Fibroblast of upper back skin (primary cell): Measurements from ENCODE around the gene EWSR1.

Source experiments
- DNase-seq: peaks from one replicate; pipeline ENCODE4 v3.0.0-alpha.2; 2013

EWSR1 gene

GRCh38 chr22:29325356-29325755, 57.3 kb downstream of the EWSR1 start:
- no peak for DNase-seq

- no peak for DNase-seq
These were observed 57.8 kb downstream of the EWSR1 start for GRCh38 chr22:29325785-29326315.

GRCh38 chr22:29326481-29326880, 58.4 kb downstream of the EWSR1 start:
- DNase-seq: no peak

GRCh38 chr22:29327089-29327764, 59.2 kb downstream of the EWSR1 start:
- DNase-seq: no peak

GRCh38 chr22:29328055-29328454, 60.0 kb downstream of the EWSR1 start:
- no peak for DNase-seq

- DNase-seq: no peak
These were observed 60.8 kb downstream of the EWSR1 start for GRCh38 chr22:29328566-29329500.

- no peak for DNase-seq
These were observed 61.5 kb downstream of the EWSR1 start for GRCh38 chr22:29329581-29329980.

GRCh38 chr22:29330291-29330690, 62.2 kb downstream of the EWSR1 start:
- DNase-seq: no peak

- DNase-seq: peak; percentile 77
These were observed 62.7 kb downstream of the EWSR1 start for GRCh38 chr22:29330753-29331152.

- peak; percentile 15 for DNase-seq
These were observed 63.1 kb downstream of the EWSR1 start for GRCh38 chr22:29331213-29331612.

- DNase-seq: no peak
These were observed 63.7 kb downstream of the EWSR1 start for GRCh38 chr22:29331658-29332300.

GRCh38 chr22:29332886-29333496, 64.9 kb downstream of the EWSR1 start:
- no peak for DNase-seq

- DNase-seq: no peak
These were observed 66.1 kb downstream of the EWSR1 start for GRCh38 chr22:29334148-29334547.

- no peak for DNase-seq
These were observed 66.8 kb downstream of the EWSR1 start for GRCh38 chr22:29334696-29335344.

- no peak for DNase-seq
These were observed 67.6 kb downstream of the EWSR1 start for GRCh38 chr22:29335656-29336055.

- DNase-seq: no peak
These were observed 68.9 kb downstream of the EWSR1 start for GRCh38 chr22:29336751-29337490.

GRCh38 chr22:29337631-29338284, 69.7 kb downstream of the EWSR1 start:
- no peak for DNase-seq

GRCh38 chr22:29338398-29338797, 70.3 kb downstream of the EWSR1 start:
- no peak for DNase-seq

- no peak for DNase-seq
These were observed 71.5 kb downstream of the EWSR1 start for GRCh38 chr22:29339381-29340235.

- DNase-seq: no peak
These were observed 72.5 kb downstream of the EWSR1 start for GRCh38 chr22:29340566-29340965.
